Fibroblast of lung (primary cell): Measurements from ENCODE around the gene CLDN14. TPM values are rescaled to one million over a fixed set of nuclear protein-coding genes. Genes with fewer than 3 reads are reported as not detected.

ENCODE experiments used
- DNase-seq, 2 donors: peaks; one replicate each; pipeline versions ENCODE4 v3.0.0 to v3.0.0-alpha.2; 2010; ENCODE audit warnings: low read depth in 2 of 2
- H2AFZ ChIP-seq: 2 replicates; pipeline ENCODE4 v1.5.1; 2012; ENCODE audit warnings: low read length, control low read depth, inconsistent platforms
- H3K27ac ChIP-seq: 2 replicates; pipeline ENCODE4 v1.5.1; 2011; ENCODE audit warnings: low read length, control low read depth; ENCODE audit not compliant: insufficient read depth
- H3K27me3 ChIP-seq: 2 replicates; pipeline ENCODE4 v1.5.1; 2011; ENCODE audit warnings: mild to moderate bottlenecking, low read length; ENCODE audit not compliant: control insufficient read depth, insufficient read depth
- H3K36me3 ChIP-seq: 2 replicates; pipeline ENCODE4 v1.5.1; 2011; ENCODE audit warnings: low read length; ENCODE audit not compliant: control insufficient read depth, insufficient read depth
- H3K4me1 ChIP-seq: 2 replicates; pipeline ENCODE4 v1.5.1; 2011; ENCODE audit warnings: low read length; ENCODE audit not compliant: control insufficient read depth, insufficient read depth; ENCODE audit errors: extremely low read depth
- H3K4me2 ChIP-seq: 2 replicates; pipeline ENCODE4 v1.5.1; 2011; ENCODE audit warnings: low read length, control low read depth; ENCODE audit not compliant: insufficient read depth; ENCODE audit errors: extremely low read depth
- H3K4me3 ChIP-seq, 4 experiments: fragments of 200-600 bp in 1 of 4; sonication (generic) in 1 of 4; replicated peaks in 1 of 4; 2 replicates each; pipeline ENCODE4 v1.5.1; 2011 to 2016; ENCODE audit warnings: low read length in 4 of 4, low read depth in 3 of 4, mild to moderate bottlenecking in 3 of 4, control low read depth in 2 of 4, inconsistent platforms in 1 of 4, mixed read lengths in 1 of 4; ENCODE audit not compliant: insufficient read depth in 1 of 4; ENCODE audit errors: control extremely low read depth in 1 of 4
- H3K79me2 ChIP-seq: 2 replicates; pipeline ENCODE4 v1.5.1; 2012; ENCODE audit warnings: mild to moderate bottlenecking, low read length, inconsistent platforms; ENCODE audit not compliant: control insufficient read depth, insufficient read depth
- H3K9ac ChIP-seq: 2 replicates; pipeline ENCODE4 v1.5.1; 2011; ENCODE audit warnings: mild to moderate bottlenecking, low read length, control low read depth; ENCODE audit not compliant: insufficient read depth
- H3K9me3 ChIP-seq: 2 replicates; pipeline ENCODE4 v1.5.1; 2012; ENCODE audit warnings: low read depth, low read length; ENCODE audit not compliant: control insufficient read depth, insufficient read depth
- H4K20me1 ChIP-seq: 2 replicates; pipeline ENCODE4 v1.5.1; 2011; ENCODE audit warnings: low read length; ENCODE audit not compliant: control insufficient read depth, insufficient read depth; ENCODE audit errors: extremely low read depth
- EZH2 ChIP-seq: IDR thresholded peaks from 2 replicates; pipeline ENCODE4 v1.5.1; 2012; ENCODE audit warnings: low read length, control low read depth, mild to moderate bottlenecking; ENCODE audit errors: missing control alignments
- polyA plus RNA-seq, 2 donors: library from polyadenylated mRNA; depleted of rRNA in 1 of 2; stranded (reverse) in 1 of 2; unstranded in 1 of 2; fragments of >200 nt; gene quantifications; 2 replicates each; pipeline ENCODE4 v1.2.1, GENCODE V29; 2011 to 2012; ENCODE audit warnings: missing spikeins in 1 of 2
- total RNA-seq: library from RNA; depleted of rRNA; stranded (reverse); fragments of >200 nt; gene quantifications from 2 replicates; pipeline ENCODE4 v1.2.1, GENCODE V29; 2014
- TF ChIP-seq, protein P1 (sequence below), 2 donors: IDR thresholded peaks in 1 of 2; conservative IDR thresholded peaks in 1 of 2; 1 replicate in 1 of 2; 2 replicates in 1 of 2; pipeline ENCODE4 v1.5.1; 2011 to 2012; ENCODE audit warnings: low read length in 2 of 2, control low read depth in 1 of 2, inconsistent platforms in 1 of 2, low read depth in 1 of 2, mild to moderate bottlenecking in 1 of 2

CLDN14 gene
- total and polyA plus RNA-seq, 2 donors (not counting 1 experiment from before 2014, with no cell fraction given) = not detected

DNA sequence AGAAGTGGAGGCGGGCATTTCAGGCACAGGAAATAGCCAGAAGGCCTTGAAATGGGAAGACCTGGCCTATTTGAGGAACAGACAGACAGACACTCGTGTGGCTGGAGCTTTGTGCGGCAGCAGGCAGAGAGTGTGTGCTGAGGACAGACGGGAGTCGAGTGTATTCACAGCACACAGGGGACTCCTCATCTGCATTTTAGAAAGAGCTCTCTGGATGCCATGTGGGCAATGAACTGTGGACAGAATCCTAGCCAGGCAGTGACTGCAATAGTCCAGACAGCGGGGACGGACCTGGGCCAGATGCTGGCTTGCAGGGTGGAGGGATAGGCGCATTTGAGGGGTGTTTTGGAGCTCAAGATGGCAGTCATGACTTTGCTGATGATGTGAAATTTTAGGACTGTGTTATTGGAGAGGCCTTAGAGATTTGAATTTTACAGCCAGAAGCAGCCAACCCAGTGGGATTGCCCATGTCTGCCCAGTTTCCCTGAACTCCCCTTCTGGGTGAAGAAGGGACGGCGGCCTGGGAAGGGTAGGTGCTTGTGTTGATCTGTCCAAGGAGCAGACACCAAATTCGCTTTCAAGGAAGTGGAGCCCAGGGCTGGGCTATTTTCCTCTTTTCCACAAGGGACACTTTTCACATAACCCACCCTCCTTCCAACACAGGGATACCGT is 51.0 kb downstream of the CLDN14 start:
- H3K9me3 ChIP-seq = no peaks in the 10 kb centered on the region
- TF ChIP-seq, protein P1, sequence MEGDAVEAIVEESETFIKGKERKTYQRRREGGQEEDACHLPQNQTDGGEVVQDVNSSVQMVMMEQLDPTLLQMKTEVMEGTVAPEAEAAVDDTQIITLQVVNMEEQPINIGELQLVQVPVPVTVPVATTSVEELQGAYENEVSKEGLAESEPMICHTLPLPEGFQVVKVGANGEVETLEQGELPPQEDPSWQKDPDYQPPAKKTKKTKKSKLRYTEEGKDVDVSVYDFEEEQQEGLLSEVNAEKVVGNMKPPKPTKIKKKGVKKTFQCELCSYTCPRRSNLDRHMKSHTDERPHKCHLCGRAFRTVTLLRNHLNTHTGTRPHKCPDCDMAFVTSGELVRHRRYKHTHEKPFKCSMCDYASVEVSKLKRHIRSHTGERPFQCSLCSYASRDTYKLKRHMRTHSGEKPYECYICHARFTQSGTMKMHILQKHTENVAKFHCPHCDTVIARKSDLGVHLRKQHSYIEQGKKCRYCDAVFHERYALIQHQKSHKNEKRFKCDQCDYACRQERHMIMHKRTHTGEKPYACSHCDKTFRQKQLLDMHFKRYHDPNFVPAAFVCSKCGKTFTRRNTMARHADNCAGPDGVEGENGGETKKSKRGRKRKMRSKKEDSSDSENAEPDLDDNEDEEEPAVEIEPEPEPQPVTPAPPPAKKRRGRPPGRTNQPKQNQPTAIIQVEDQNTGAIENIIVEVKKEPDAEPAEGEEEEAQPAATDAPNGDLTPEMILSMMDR (conservative IDR thresholded peaks at IDR 0.05 in 1 of 2, IDR thresholded peaks at IDR 0.05 in 1 of 2; ENCODE audit: low read depth in 1 of 2, low read length in 2 of 2) = no peak
- no peak for TF ChIP-seq EZH2
- peak; percentile 14 to 65 for DNase-seq
- H3K27ac ChIP-seq = peak overlapping the region; percentile 68
- H3K36me3 ChIP-seq = no peaks in the 10 kb centered on the region
- H3K9ac ChIP-seq = no peak overlapping the region
- H3K79me2 ChIP-seq = no peaks in the 10 kb centered on the region
- no peak overlapping the region for H2AFZ ChIP-seq
- peaks cover 18% of the 10 kb centered on the region for H3K4me1 ChIP-seq
- no peaks in the 10 kb centered on the region for H3K27me3 ChIP-seq
- H3K4me2 ChIP-seq = no peak overlapping the region
- H4K20me1 ChIP-seq = no peaks in the 10 kb centered on the region
- no peak overlapping the region for H3K4me3 ChIP-seq

DNA sequence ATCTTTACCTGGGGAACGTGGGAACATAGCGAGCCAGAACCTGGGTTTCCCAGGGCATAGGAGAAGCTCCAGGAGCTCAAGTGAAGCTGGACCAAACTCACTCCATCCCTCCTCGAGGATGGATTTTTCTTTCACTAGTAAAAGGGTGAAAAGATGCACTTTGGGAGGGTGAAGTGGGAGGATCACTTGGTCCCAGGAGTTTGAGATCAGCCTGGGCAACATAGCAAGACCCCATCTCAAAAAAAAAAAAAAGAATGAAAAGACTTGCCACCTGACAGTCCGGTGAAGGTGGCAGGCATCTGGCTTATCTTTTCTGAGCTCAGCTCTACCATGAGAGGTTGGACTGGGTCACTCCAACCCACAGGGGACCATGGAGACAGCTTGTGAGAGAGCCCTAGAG is 52.4 kb downstream of the CLDN14 start:
- H3K36me3 ChIP-seq = no peaks in the 10 kb centered on the region
- no peaks in the 10 kb centered on the region for H3K79me2 ChIP-seq
- DNase-seq = no peak

DNA sequence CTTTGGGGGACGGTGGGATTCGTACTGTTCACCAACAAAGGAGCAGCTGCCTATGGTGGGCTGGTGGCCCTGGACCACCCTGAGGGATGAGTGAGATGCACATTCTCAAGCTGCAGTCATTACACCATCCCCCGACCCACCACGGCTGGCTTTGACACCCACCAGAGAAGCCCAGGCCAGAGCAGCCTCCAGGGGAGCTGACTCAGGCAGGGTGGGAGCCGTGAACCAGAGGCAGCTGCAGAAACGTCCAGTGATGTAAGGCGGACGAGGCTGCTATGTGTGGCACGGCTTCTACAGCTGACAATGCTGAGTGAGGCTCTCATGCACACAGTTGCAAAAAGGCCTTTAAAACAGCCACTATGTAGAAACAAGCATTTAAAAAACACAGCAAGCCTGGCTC is 54.6 kb downstream of the CLDN14 start:
- Histone ChIP-seq H3K4me3 (no peak overlapping the region), H3K27ac (no peak overlapping the region), H3K9me3 (no peaks in the 10 kb centered on the region), H4K20me1 (no peaks in the 10 kb centered on the region), H3K27me3 (no peaks in the 10 kb centered on the region), H3K36me3 (no peaks in the 10 kb centered on the region), H3K9ac (no peak overlapping the region), H3K4me1 (peaks cover 6% of the 10 kb centered on the region), H2AFZ (no peak overlapping the region), H3K4me2 (no peak overlapping the region), H3K79me2 (no peaks in the 10 kb centered on the region)
- no peak for TF ChIP-seq EZH2
- TF ChIP-seq, protein P1 (conservative IDR thresholded peaks at IDR 0.05 in 1 of 2, IDR thresholded peaks at IDR 0.05 in 1 of 2; ENCODE audit: low read depth in 1 of 2, low read length in 2 of 2) = no peak
- DNase-seq = peak; percentile 43 to 80

More for the DNA sequence above, 52.4 kb downstream of the CLDN14 start:
- Histone ChIP-seq H3K9ac (no peak overlapping the region), H3K4me1 (peaks cover 18% of the 10 kb centered on the region), H2AFZ (no peak overlapping the region), H3K4me2 (no peak overlapping the region), H4K20me1 (no peaks in the 10 kb centered on the region), H3K27ac (no peak overlapping the region), H3K9me3 (no peaks in the 10 kb centered on the region), H3K4me3 (no peak overlapping the region), H3K27me3 (no peaks in the 10 kb centered on the region)
- TF ChIP-seq, protein P1 (conservative IDR thresholded peaks at IDR 0.05 in 1 of 2, IDR thresholded peaks at IDR 0.05 in 1 of 2; ENCODE audit: low read depth in 1 of 2, low read length in 2 of 2) = no peak
- TF ChIP-seq EZH2 = no peak
